ENCODE results near the gene TMEM30A.

TMEM30A gene

DNA sequence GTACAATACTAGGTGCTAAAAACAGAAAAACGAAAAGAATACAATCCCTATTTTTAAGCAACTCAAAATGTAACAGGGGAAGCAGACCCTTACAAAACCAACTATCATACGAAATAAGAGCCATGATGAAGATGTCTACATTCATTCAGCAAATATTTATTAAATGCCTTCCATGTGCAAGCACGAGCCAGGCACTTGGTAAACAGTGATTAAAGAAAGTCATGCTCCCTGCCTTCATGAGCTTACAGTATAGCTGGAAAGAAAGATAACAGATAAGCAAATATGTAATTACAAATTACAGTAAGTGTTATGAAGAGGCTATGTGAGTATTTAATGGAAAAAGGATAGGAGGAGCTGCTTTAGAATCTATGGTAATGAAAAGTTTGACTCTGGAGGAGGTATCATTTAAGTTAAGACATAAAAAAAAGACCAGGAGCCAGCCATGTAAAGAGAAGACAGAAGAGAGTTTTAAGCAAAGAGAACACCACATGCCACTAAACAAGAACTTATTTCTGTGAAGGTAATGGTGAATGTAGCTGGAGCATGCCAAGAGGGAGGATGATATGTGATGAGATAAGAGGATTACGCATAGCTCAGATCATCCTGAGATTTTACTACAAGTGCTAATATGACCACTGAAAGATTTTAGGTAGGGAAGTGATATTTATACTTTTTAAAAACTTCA is 21.7 kb downstream of the TMEM30A start:
- no peak for DNase-seq (ENCODE audit: low read depth, low spot score)

DNA sequence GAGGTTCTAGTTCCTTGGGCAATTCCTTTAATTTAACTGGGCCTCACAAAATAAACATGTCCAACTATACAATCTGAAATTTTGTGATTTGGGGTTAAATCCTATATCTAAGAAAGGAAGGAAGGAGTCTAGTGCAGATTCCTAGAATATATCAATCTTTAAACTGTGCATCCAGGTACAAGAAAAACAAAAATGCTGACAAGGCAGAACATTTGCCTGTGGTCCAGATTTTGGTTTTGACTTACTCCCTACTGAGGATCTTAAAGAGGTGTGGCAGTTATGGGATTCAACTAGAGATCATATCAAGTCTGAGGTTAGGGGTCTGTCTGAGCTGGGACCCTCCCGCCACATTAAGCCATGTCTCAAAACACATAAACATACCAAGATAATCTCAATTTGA is 23.3 kb downstream of the TMEM30A start:
- DNase-seq (ENCODE audit: low read depth, low spot score), result no peak

DNA sequence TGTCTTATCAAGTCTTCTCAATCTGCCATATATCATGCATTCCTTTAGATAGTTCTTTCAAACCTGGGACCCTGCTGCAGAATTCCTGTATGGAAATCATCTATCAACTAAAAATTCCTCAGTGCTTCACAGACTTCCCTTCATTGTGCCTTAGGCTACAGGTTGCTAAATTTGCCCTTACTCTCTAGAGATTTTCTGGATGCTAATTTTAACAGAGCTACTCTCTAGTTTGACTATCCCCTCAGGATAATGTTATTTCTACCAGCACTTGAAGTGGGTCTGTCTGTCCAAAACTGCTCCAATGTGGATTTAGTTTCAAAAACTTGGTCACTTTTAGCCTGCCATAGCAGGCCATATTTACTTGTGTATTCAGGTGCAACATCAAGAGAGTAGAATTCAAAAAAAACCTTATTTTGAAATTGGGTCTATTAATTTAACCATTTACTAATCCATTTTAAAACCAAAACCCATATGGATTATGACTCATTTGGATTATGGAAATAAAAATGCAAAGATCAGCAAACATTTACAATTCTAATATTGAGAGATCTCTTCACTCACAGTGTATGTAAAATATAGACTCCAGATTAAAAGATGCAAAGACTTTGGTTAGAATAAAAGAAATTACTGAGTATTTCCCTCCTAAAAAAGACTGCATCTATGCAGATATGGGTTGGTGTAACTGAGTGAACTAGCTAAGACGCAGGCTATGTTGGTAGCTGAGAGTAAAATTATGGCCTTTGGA is 27.1 kb downstream of the TMEM30A start:
- DNase-seq (ENCODE audit: low read depth, low spot score), result no peak

GRCh38 chr6:75250552-75250951 is 34.0 kb downstream of the TMEM30A start:
- no peak for DNase-seq (ENCODE audit: low read depth, low spot score)

DNA sequence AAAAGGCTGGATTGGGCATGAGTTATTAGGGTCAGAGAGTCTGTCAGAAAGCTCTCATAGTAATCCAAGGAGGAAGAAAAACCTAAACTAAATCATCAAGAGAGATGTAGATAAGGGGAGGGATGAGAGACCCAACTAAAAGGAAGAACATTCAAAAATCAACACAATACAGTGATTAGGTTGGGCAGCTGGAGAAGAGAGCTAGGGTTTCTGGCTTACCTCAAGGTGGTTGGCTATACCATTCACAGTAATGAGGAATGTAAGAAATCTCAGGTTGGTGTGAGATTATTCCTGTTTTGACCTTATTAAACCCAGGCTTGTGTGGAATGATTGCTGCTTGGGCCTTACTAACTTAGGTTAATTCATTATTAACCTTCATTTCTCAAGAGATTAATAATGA is 34.8 kb downstream of the TMEM30A start:
- DNase-seq (ENCODE audit: low read depth, low spot score), result no peak

GRCh38 chr6:75246386-75246785 is 38.2 kb downstream of the TMEM30A start:
- DNase-seq (ENCODE audit: low read depth, low spot score), result no peak

DNA sequence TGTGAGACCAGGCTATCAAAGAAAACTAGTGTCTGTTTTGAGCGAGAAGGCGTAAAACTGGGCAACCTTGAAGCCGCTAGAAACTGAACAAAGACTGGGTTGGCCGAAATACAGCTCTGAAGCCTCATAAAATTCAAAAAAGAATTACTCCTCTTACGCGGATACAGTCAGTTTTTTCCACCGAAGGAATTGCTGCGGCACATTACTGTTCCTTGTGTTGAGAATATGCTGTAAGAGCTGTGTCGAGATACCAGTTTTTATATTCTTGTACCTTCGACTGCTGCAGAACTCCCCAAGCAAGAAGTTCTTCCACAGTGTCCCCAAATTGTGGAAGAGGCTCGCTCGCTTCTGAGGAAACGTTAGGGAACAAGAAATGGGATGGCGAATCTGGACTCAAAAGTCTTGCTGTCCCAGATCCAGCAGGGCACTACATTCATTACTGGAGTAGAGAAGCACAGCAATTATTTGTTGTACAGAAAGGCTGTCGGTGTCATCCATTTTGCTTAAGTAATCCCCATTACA is 40.5 kb downstream of the TMEM30A start:
- DNase-seq (ENCODE audit: low read depth, low spot score), result no peak

- DNase-seq (ENCODE audit: low read depth, low spot score), result peak; percentile 58
Observed at GRCh38 chr6:75243333-75244062, 41.1 kb downstream of the TMEM30A start, which contains the start of gene COX7A2. Gene COX7A2, minus strand, starts transcription at chr6:75243801. Its CDS starts 67 bp downstream, at chr6:75243734.

GRCh38 chr6:75236630-75237029 is 48.0 kb downstream of the TMEM30A start:
- no peak for DNase-seq (ENCODE audit: low read depth, low spot score)

DNA sequence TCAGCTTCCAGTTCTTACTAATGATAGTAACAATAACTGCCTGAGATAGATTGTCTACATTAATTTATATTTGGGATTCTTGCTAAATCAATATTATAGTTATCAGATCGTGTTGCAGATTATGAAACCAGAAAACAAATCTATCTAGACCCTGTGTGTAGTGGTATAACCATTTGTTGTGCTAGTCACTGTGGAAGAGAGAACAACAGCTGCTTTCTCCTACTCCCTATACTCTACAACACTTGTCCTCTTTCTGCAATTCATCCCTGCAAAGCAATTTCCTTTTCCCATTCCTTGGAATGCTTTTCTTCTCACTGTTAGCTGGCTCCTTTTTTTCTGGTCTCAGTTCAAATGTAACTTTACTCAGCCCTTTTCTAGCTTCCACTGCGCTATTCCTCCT is 49.3 kb downstream of the TMEM30A start:
- no peak for DNase-seq (ENCODE audit: low read depth, low spot score)

DNA sequence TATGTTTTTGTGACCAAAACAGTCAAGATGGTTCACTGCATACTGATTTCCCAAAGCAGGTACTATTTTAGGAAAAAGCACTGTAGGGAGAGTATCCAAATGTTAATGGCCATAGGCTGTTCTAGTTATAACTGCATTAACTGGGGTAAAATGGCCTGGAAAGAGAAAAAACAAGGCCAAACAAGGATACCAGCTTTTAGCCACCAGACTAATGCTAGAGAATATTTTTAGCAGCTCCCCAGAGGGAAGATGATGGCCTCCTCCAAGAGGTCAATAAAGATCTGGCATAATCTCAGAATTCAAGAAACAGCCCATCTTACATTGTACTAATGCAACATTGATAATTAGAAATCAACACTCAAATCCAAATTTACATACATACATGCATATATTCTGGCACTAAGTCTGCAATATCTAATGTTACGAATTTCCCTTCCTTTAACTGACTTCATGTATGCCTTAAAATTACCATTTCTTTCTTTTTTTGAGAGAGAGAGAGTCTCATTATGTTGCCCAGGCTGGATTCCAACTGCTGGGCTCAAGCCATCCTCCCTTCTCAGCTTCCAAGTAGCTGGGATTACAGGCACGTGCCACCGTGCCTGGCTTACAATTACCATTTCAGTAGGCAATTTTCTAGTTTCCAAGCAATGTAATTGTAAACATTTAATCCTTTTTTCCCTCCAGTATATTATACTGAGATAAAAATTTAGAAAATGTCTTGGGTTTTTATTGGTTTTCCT is 50.3 kb downstream of the TMEM30A start:
- no peak for DNase-seq (ENCODE audit: low read depth, low spot score)

- no peak for DNase-seq (ENCODE audit: low read depth, low spot score)
Observed at GRCh38 chr6:75233092-75233615, 51.4 kb downstream of the TMEM30A start.

DNA sequence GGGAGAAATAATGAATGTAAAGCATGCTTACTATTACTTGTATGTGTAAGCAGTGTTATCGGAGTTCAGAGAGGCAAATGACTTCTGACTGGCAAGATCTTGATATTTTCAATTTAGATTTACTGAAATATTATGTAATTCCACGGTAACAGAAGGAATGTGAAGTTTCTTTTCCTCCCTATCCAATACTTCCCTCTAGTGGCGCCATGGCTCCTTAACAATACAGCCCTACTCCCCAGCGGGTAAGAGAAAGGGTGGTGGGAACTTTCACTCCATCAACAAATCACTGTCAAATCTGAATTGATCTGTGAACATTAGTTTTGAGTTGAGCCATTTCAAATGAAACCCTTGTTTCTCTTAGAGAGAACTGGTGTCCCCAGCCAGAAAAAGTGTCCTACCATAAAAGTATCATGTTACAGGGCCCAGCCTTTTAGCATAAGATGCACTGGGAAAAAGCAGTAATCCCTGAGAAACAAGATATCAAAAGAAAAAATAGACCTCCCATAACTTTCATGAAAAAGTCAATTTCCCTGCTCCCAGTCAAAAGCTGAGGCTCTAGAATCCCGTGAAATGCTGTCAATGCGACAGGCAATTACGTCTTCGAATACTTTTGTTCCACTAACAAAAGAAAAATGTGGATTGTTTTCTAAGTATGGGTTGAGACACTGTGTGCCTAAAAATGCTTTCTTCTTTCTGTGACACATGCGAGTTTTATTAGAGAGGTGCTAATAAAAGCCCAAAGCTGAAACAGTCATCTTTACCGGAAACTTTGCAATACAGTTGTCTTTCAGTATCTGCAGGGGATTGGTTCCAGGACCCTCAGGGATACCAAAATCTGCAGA is 53.9 kb downstream of the TMEM30A start:
- DNase-seq (ENCODE audit: low read depth, low spot score), result no peak

DNA sequence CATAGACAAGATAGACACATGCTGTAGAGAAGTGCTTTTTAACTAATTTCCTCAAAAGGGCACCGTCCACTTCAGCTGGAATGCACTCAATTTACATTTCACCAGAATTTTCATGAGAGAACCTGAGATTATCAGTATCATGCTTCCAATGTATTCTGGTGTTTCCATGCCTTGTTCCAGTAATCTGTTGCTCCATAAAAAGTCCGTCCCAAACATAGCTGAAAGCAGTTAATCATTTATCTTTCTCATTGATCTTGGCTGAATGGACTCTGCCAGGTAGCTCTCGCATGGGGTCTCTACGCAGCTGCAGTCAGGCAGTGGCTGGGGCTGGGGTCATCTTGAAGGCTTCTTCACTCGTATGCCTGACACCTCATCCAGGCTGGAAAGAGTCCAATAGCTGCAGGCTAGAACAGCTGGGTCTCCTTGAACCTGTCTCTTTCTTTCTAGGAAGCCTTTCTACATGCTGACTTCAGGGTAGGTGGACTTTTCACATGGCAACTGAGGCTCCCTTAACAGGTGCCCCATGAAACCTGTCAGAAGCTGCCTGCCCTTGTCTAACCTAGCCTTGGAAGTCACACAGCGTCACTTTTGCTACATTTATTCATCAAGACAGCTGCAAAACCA is 60.2 kb downstream of the TMEM30A start:
- no peak for DNase-seq (ENCODE audit: low read depth, low spot score)

GRCh38 chr6:75223428-75223827 is 61.2 kb downstream of the TMEM30A start:
- no peak for DNase-seq (ENCODE audit: low read depth, low spot score)

GRCh38 chr6:75222261-75222660 is 62.3 kb downstream of the TMEM30A start:
- no peak for DNase-seq (ENCODE audit: low read depth, low spot score)

GRCh38 chr6:75221116-75221515 is 63.5 kb downstream of the TMEM30A start:
- DNase-seq (ENCODE audit: low read depth, low spot score), result no peak

DNA sequence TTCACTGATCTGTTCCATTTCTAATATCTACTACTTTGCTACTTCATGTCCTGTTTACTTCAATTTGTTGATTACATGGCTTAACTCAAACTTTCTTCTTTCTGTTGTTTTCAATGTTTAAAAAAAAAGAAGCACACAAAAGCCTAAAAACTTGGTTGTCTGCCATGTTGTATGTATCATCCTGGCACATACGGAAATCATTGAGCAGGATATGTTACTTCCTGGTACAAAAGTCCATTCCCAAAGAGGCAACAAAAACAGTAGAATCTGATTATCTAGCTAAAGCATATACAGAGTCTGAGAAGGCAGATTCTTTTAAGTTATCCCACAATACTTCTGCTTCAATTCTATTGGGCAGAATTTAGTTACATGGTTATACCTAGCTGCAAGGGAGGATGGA is 64.2 kb downstream of the TMEM30A start:
- no peak for DNase-seq (ENCODE audit: low read depth, low spot score)

DNA sequence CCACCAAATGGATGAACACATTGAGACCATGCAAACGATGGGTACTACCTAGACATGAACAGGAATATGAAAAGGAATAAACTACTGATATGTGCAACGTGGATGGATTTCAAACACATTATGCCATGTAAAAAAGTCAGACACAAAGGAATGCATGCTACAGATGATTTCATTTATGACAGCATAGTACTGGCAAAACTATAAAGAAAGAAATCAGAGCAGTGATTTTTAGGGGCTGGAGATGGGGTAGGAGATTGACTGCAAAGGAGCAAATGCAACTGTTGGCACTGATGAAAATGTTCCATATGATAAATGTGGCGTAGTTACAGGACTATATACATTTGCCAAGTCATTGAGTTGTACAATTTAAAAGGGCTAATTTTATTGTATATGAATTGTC is 65.3 kb downstream of the TMEM30A start:
- no peak for DNase-seq (ENCODE audit: low read depth, low spot score)

GRCh38 chr6:75217193-75217592 is 67.4 kb downstream of the TMEM30A start:
- no peak for DNase-seq (ENCODE audit: low read depth, low spot score)

Measured in activated naive CD8-positive, alpha-beta T cell treated with anti-CD3 and anti-CD28 coated beads, Interleukin-2, amount 50 U/mL, for 16 hours (primary cell).